ENCODE data around the gene CKS1B. TPM values are rescaled to one million over a fixed set of nuclear protein-coding genes. Genes with fewer than 3 reads are reported as not detected.
"Not testable (repeated sequence)": the region's sequence is repeated elsewhere in the genome, so short reads cannot be mapped to it uniquely, and the experiment has no call there.

CKS1B gene
- total RNA-seq, 1 experiment from 2014 or later, result 222 TPM

GRCh38 chr1:154971341-154971998, 3.0 kb upstream of the CKS1B start:
- H3K4me3 ChIP-seq, result peak overlapping the region; percentile 45
- no peaks in the 10 kb centered on the region for H3K9me3 ChIP-seq
- no peak for DNase-seq
- no peaks in the 10 kb centered on the region for H3K27me3 ChIP-seq
- peaks cover 49% of the 10 kb centered on the region for H3K36me3 ChIP-seq

- Histone ChIP-seq H3K36me3 (peaks cover 47% of the 10 kb centered on the region), H3K9me3 (no peaks in the 10 kb centered on the region)
Measured at GRCh38 chr1:154972213-154972516, 2.3 kb upstream of the CKS1B start.

GRCh38 chr1:154972517-154973343, 1.8 kb upstream of the CKS1B start:
- DNase-seq, result peak; percentile 97
- Histone ChIP-seq H3K36me3 (peaks cover 47% of the 10 kb centered on the region), H3K27me3 (no peaks in the 10 kb centered on the region), H3K4me3 (peak overlapping the region; percentile 72), H3K9me3 (no peaks in the 10 kb centered on the region)

More at GRCh38 chr1:154972213-154972516, 2.3 kb upstream of the CKS1B start:
- DNase-seq, result no peak
- Histone ChIP-seq H3K27me3 (no peaks in the 10 kb centered on the region), H3K4me3 (peak overlapping the region; percentile 72)

- no peaks in the 10 kb centered on the region for H3K9me3 ChIP-seq
- DNase-seq, result peak; percentile 99
- peak overlapping the region; percentile 72 for H3K4me3 ChIP-seq
- peaks cover 47% of the 10 kb centered on the region for H3K36me3 ChIP-seq
- no peaks in the 10 kb centered on the region for H3K27me3 ChIP-seq
Measured at GRCh38 chr1:154973344-154974101, 958 bp upstream of the CKS1B start.

- Histone ChIP-seq H3K27me3 (no peaks in the 10 kb centered on the region), H3K4me3 (peak overlapping the region; percentile 72), H3K36me3 (peaks cover 45% of the 10 kb centered on the region), H3K9me3 (no peaks in the 10 kb centered on the region)
- peak; percentile 96 for DNase-seq
Measured at GRCh38 chr1:154974808-154975408, 427 bp downstream of the CKS1B start.

- Histone ChIP-seq H3K36me3 (peaks cover 44% of the 10 kb centered on the region), H3K27me3 (no peaks in the 10 kb centered on the region), H3K4me3 (peak overlapping the region; percentile 72), H3K9me3 (no peaks in the 10 kb centered on the region)
- DNase-seq, result peak; percentile 71
Measured at GRCh38 chr1:154975409-154976059, 1.1 kb downstream of the CKS1B start.

- H3K27me3 ChIP-seq, H3K9me3 ChIP-seq, DNase-seq, H3K4me3 ChIP-seq: not testable (repeated sequence)
- peaks cover 45% of the 10 kb centered on the region for H3K36me3 ChIP-seq
Measured at GRCh38 chr1:154977762-154978161, 3.3 kb downstream of the CKS1B start.

GRCh38 chr1:154978360-154978759, 3.9 kb downstream of the CKS1B start:
- Histone ChIP-seq H3K27me3 (no peaks in the 10 kb centered on the region), H3K4me3 (no peak overlapping the region), H3K36me3 (peaks cover 42% of the 10 kb centered on the region), H3K9me3 (no peaks in the 10 kb centered on the region)
- DNase-seq, result no peak

- Histone ChIP-seq H3K4me3 (peak overlapping the region; percentile 76), H3K36me3 (peaks cover 50% of the 10 kb centered on the region), H3K9me3 (no peaks in the 10 kb centered on the region), H3K27me3 (no peaks in the 10 kb centered on the region)
- no peak for DNase-seq
Measured at GRCh38 chr1:154982341-154982740, 7.9 kb downstream of the CKS1B start.

GRCh38 chr1:154982897-154983648, 8.6 kb downstream of the CKS1B start, which contains the start of gene FLAD1:
FLAD1 (plus strand) TSS chr1:154983344; CDS start chr1:154983695, 351 bp downstream.
- H3K27me3 ChIP-seq, result no peaks in the 10 kb centered on the region
- peak; percentile 99 for DNase-seq
- peak within 1 kb of the TSS; percentile 76 for H3K4me3 ChIP-seq
- H3K9me3 ChIP-seq, result no peaks in the 10 kb centered on the region
- peaks cover 50% of the 10 kb centered on the region for H3K36me3 ChIP-seq

- no peak for DNase-seq
- no peaks in the 10 kb centered on the region for H3K9me3 ChIP-seq
- H3K4me3 ChIP-seq, result peak overlapping the region; percentile 76
- H3K36me3 ChIP-seq, result peaks cover 53% of the 10 kb centered on the region
- H3K27me3 ChIP-seq, result no peaks in the 10 kb centered on the region
Measured at GRCh38 chr1:154983776-154984466, 9.4 kb downstream of the CKS1B start.

- H3K9me3 ChIP-seq, H3K27me3 ChIP-seq, H3K4me3 ChIP-seq, DNase-seq: not testable (repeated sequence)
- H3K36me3 ChIP-seq, result peaks cover 62% of the 10 kb centered on the region
Measured at GRCh38 chr1:154986736-154987135, 12.3 kb downstream of the CKS1B start.

GRCh38 chr1:154987326-154987725, 12.8 kb downstream of the CKS1B start:
- DNase-seq, result no peak
- no peaks in the 10 kb centered on the region for H3K9me3 ChIP-seq
- H3K36me3 ChIP-seq, result peaks cover 60% of the 10 kb centered on the region
- no peaks in the 10 kb centered on the region for H3K27me3 ChIP-seq
- no peak overlapping the region for H3K4me3 ChIP-seq

GRCh38 chr1:154988058-154988954, 13.8 kb downstream of the CKS1B start:
- H3K9me3 ChIP-seq, result no peaks in the 10 kb centered on the region
- no peak overlapping the region for H3K4me3 ChIP-seq
- no peak for DNase-seq
- no peaks in the 10 kb centered on the region for H3K27me3 ChIP-seq
- H3K36me3 ChIP-seq, result peaks cover 55% of the 10 kb centered on the region

All from MG63 (cell line).